ENCODE data around the gene ASB5. TPM values are rescaled to one million over a fixed set of nuclear protein-coding genes. Genes with fewer than 3 reads are reported as not detected.

Gene ASB5
- total RNA-seq, 1 donor from 2014 or later = 4.3 TPM

GRCh38 chr4:176271749-176272148 lies 2.7 kb upstream of the ASB5 start:
- TF ChIP-seq CTCF (IDR thresholded peaks at IDR 0.05; ENCODE audit: borderline replicate concordance) = no peak
- Histone ChIP-seq H3K27me3 (ENCODE audit: low read depth) (no peaks in the 10 kb centered on the region), H3K4me3 (no peak overlapping the region), H3K9me3 (replicated peaks) (no peaks in the 10 kb centered on the region), H3K27ac (replicated peaks) (no peak overlapping the region), H3K4me1 (no peaks in the 10 kb centered on the region), H3K36me3 (no peaks in the 10 kb centered on the region)
- intact Hi-C loops (cut with micrococcal nuclease) = loop anchor here (10.0 kb wide), 1 partner anchor 117 kb away; no protein-coding TSS in a partner anchor
- DNase-seq = no peak

GRCh38 chr4:176270669-176271068 lies 1.6 kb upstream of the ASB5 start:
- no peak for DNase-seq
- Histone ChIP-seq H3K4me3 (no peak overlapping the region), H3K27me3 (ENCODE audit: low read depth) (no peaks in the 10 kb centered on the region), H3K9me3 (replicated peaks) (no peaks in the 10 kb centered on the region), H3K27ac (replicated peaks) (no peak overlapping the region), H3K4me1 (no peaks in the 10 kb centered on the region), H3K36me3 (no peaks in the 10 kb centered on the region)
- TF ChIP-seq CTCF (IDR thresholded peaks at IDR 0.05; ENCODE audit: borderline replicate concordance) = no peak
- intact Hi-C loops (cut with micrococcal nuclease) = loop anchor here (10.0 kb wide), 1 partner anchor 116 kb away; no protein-coding TSS in a partner anchor

- no peak overlapping the region for H3K4me3 ChIP-seq
- H3K4me1 ChIP-seq = no peaks in the 10 kb centered on the region
- no peak for DNase-seq
- no peak for TF ChIP-seq CTCF (IDR thresholded peaks at IDR 0.05; ENCODE audit: borderline replicate concordance)
- no peaks in the 10 kb centered on the region for H3K36me3 ChIP-seq
- no peak overlapping the region for H3K27ac ChIP-seq (replicated peaks)
- no peaks in the 10 kb centered on the region for H3K9me3 ChIP-seq (replicated peaks)
- intact Hi-C loops (cut with micrococcal nuclease) = no loop called here
- H3K27me3 ChIP-seq (ENCODE audit: low read depth) = no peaks in the 10 kb centered on the region
Measured at GRCh38 chr4:176266026-176266425, 3.0 kb downstream of the ASB5 start.

- Histone ChIP-seq H3K4me3 (no peak overlapping the region), H3K27ac (replicated peaks) (no peak overlapping the region), H3K4me1 (peaks cover 5% of the 10 kb centered on the region)
Measured at GRCh38 chr4:176262243-176262642, 6.8 kb downstream of the ASB5 start.

GRCh38 chr4:176261481-176261880 lies 7.5 kb downstream of the ASB5 start:
- H3K27ac ChIP-seq (replicated peaks) = no peak overlapping the region
- peaks cover 5% of the 10 kb centered on the region for H3K4me1 ChIP-seq
- H3K4me3 ChIP-seq = no peak overlapping the region
- H3K36me3 ChIP-seq = no peaks in the 10 kb centered on the region
- no peaks in the 10 kb centered on the region for H3K9me3 ChIP-seq (replicated peaks)
- H3K27me3 ChIP-seq (ENCODE audit: low read depth) = no peaks in the 10 kb centered on the region
- TF ChIP-seq CTCF (IDR thresholded peaks at IDR 0.05; ENCODE audit: borderline replicate concordance) = no peak
- intact Hi-C loops (cut with micrococcal nuclease) = no loop called here
- DNase-seq = no peak

More at GRCh38 chr4:176262243-176262642, 6.8 kb downstream of the ASB5 start:
- DNase-seq = no peak
- H3K9me3 ChIP-seq (replicated peaks) = no peaks in the 10 kb centered on the region
- H3K36me3 ChIP-seq = no peaks in the 10 kb centered on the region
- intact Hi-C loops (cut with micrococcal nuclease) = no loop called here
- no peak for TF ChIP-seq CTCF (IDR thresholded peaks at IDR 0.05; ENCODE audit: borderline replicate concordance)
- H3K27me3 ChIP-seq (ENCODE audit: low read depth) = no peaks in the 10 kb centered on the region
